Fibroblast of lung (primary cell): ENCODE data around the gene RAN.

Experiments used
- CTCF ChIP-seq, 2 donors: IDR thresholded peaks in 1 of 2; conservative IDR thresholded peaks in 1 of 2; 1 replicate in 1 of 2; 2 replicates in 1 of 2; pipeline ENCODE4 v1.5.1; 2011 to 2012; ENCODE audit warnings: low read length in 2 of 2, control low read depth in 1 of 2, inconsistent platforms in 1 of 2, low read depth in 1 of 2, mild to moderate bottlenecking in 1 of 2
- EZH2 ChIP-seq: IDR thresholded peaks from 2 replicates; pipeline ENCODE4 v1.5.1; 2012; ENCODE audit warnings: low read length, control low read depth, mild to moderate bottlenecking; ENCODE audit errors: missing control alignments

- no peak for TF ChIP-seq CTCF (conservative IDR thresholded peaks at IDR 0.05 in 1 of 2, IDR thresholded peaks at IDR 0.05 in 1 of 2; ENCODE audit: low read depth in 1 of 2, low read length in 2 of 2)
- no peak for TF ChIP-seq EZH2
Measured at GRCh38 chr12:130873825-130874224, 2.0 kb downstream of the RAN start.
